GM23338 (cell line): ENCODE measurements around the gene MEGF6.

Experiments used
- CREB1 ChIP-seq: fragments of 250-450 bp; sonication (Bioruptor Pico); IDR thresholded peaks from 2 replicates; pipeline ENCODE4 v1.5.0; 2020; ENCODE audit warnings: low read depth, mild to moderate bottlenecking, moderate library complexity
- TF ChIP-seq, protein P1 (sequence below), 2 experiments: fragments of 200-600 bp in 1 of 2; sonication (generic) in 1 of 2; conservative IDR thresholded peaks; 2 replicates each; pipeline versions ENCODE4 v1.5.1 to v1.6.1; 2016 to 2017; ENCODE audit warnings: antibody characterized with exemption in 2 of 2, low read depth in 2 of 2, mild to moderate bottlenecking in 2 of 2, moderate library complexity in 1 of 2

DNA sequence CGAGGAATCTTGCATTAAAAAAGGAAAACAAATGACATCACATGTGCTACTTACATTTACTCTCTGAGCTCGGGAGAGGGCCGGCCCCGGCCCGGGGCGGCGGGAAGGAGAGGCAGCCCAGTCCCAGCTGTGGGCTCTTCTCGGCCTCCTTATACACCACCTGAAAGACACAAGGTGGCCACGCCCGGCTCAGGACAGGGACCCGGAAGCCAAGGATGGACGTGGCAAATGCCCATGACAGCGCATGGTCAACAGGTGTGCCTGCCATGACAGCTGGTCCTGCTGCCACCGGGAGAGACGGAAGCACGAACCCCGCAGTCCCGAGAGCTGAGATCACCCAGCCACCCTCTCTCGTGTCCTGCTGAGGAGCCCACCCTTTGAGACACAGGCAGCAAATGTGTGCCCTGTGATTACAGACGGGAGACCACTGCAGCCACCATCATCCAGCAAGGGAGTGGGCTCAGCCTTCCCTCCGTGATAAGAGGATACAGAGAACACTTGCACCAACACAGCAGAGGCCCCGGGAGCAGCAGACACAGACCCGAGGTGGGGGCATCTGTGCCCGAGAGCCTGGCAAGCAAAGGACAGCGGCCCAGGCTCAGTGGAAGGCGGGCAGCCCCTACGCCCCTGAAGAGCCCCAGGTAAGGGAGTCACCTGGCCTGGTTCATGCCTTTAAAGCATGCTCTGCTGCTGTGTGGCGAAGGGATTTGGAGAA is 22.2 kb upstream of the MEGF6 start:
- TF ChIP-seq CREB1 (CRISPR knock-in tag): no peak
- TF ChIP-seq, protein P1, sequence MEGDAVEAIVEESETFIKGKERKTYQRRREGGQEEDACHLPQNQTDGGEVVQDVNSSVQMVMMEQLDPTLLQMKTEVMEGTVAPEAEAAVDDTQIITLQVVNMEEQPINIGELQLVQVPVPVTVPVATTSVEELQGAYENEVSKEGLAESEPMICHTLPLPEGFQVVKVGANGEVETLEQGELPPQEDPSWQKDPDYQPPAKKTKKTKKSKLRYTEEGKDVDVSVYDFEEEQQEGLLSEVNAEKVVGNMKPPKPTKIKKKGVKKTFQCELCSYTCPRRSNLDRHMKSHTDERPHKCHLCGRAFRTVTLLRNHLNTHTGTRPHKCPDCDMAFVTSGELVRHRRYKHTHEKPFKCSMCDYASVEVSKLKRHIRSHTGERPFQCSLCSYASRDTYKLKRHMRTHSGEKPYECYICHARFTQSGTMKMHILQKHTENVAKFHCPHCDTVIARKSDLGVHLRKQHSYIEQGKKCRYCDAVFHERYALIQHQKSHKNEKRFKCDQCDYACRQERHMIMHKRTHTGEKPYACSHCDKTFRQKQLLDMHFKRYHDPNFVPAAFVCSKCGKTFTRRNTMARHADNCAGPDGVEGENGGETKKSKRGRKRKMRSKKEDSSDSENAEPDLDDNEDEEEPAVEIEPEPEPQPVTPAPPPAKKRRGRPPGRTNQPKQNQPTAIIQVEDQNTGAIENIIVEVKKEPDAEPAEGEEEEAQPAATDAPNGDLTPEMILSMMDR (conservative IDR thresholded peaks at IDR 0.05; ENCODE audit: low read depth in 2 of 2): no peak
